KBM-7 (cell line): ENCODE measurements around the gene CNN2.

Source experiments
- DNase-seq: peaks from one replicate; pipeline ENCODE4 v3.0.0-alpha.2; 2015
- in situ Hi-C: fragments of 300-500 bp; cut with MboI; formaldehyde crosslinking; loops from 2 replicates; pipeline ENCODE4 v1.14.3; 2020; ENCODE audit warnings: low sequenced_read_pairs, low pct_unique_long_range_greater_than_20kb, mixed read lengths

The CNN2 gene

GRCh38 chr19:1042689-1043511 lies 16.5 kb downstream of the CNN2 start:
- in situ Hi-C loops: no loop called here
- no peak for DNase-seq

- peak; percentile 75 for DNase-seq
- in situ Hi-C loops: no loop called here
Measured at GRCh38 chr19:1045247-1045603, 18.8 kb downstream of the CNN2 start.

- no peak for DNase-seq
- in situ Hi-C loops: no loop called here
Measured at GRCh38 chr19:1046117-1046626, 19.8 kb downstream of the CNN2 start.

GRCh38 chr19:1046836-1047695 lies 20.7 kb downstream of the CNN2 start:
- DNase-seq: no peak
- in situ Hi-C loops: no loop called here

GRCh38 chr19:1047696-1048147 lies 21.3 kb downstream of the CNN2 start:
- no peak for DNase-seq
- in situ Hi-C loops: no loop called here

GRCh38 chr19:1049106-1049505 lies 22.7 kb downstream of the CNN2 start:
- in situ Hi-C loops: no loop called here
- DNase-seq: no peak

GRCh38 chr19:1049800-1050199 lies 23.4 kb downstream of the CNN2 start:
- DNase-seq: no peak
- in situ Hi-C loops: no loop called here

GRCh38 chr19:1050989-1051788 lies 24.8 kb downstream of the CNN2 start:
- in situ Hi-C loops: no loop called here
- DNase-seq: no peak

DNA sequence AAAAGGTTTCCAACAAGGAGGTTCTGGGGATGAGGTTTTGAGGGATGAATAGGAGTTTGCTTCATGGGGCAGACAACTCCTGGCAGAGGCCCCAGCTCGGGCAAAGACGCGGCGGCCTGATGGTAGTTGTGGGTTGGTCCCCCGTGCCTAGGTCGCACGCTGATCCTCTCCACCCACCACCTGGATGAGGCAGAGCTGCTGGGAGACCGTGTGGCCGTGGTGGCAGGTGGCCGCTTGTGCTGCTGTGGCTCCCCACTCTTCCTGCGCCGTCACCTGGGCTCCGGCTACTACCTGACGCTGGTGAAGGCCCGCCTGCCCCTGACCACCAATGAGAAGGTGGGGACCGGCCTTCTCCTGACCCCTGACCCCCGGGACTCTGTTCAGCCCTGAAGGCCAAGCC lies 25.4 kb downstream of the CNN2 start:
- DNase-seq: no peak
- in situ Hi-C loops: no loop called here

- no peak for DNase-seq
- in situ Hi-C loops: no loop called here
Measured at GRCh38 chr19:1052349-1052975, 26.1 kb downstream of the CNN2 start.

DNA sequence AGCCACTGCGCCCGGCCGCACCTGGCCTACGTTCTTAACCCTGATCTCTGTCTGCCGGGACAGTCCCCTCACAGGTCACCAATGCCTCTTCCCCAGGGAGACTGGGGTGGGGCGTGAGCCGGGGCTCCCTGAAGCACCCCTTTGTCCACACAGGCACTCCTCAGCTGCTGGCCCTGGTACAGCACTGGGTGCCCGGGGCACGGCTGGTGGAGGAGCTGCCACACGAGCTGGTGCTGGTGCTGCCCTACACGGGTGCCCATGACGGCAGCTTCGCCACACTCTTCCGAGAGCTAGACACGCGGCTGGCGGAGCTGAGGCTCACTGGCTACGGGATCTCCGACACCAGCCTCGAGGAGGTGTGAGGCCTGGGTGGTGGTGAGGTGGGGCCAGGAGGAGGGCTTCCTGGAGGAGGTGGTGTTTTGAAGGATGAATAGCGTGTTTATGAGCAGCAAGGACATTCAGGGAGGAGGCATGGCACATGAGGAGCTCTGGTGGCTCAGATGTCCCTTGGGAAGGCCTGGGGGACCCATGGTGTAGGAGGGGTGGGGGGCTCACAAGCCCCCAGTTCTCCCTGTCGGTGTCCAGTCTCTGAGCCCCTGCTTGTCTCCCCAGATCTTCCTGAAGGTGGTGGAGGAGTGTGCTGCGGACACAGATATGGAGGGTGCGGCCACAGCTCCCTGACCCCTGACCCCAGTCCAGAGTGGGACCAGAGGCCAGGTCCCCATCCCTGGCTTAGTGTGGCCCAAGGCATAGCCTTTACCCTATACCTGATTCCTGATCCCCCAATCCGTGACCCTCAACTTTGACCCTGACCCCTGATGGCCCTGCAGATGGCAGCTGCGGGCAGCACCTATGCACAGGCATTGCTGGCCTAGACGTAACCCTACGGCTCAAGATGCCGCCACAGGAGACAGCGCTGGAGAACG lies 27.0 kb downstream of the CNN2 start:
- DNase-seq: no peak
- in situ Hi-C loops: no loop called here

DNA sequence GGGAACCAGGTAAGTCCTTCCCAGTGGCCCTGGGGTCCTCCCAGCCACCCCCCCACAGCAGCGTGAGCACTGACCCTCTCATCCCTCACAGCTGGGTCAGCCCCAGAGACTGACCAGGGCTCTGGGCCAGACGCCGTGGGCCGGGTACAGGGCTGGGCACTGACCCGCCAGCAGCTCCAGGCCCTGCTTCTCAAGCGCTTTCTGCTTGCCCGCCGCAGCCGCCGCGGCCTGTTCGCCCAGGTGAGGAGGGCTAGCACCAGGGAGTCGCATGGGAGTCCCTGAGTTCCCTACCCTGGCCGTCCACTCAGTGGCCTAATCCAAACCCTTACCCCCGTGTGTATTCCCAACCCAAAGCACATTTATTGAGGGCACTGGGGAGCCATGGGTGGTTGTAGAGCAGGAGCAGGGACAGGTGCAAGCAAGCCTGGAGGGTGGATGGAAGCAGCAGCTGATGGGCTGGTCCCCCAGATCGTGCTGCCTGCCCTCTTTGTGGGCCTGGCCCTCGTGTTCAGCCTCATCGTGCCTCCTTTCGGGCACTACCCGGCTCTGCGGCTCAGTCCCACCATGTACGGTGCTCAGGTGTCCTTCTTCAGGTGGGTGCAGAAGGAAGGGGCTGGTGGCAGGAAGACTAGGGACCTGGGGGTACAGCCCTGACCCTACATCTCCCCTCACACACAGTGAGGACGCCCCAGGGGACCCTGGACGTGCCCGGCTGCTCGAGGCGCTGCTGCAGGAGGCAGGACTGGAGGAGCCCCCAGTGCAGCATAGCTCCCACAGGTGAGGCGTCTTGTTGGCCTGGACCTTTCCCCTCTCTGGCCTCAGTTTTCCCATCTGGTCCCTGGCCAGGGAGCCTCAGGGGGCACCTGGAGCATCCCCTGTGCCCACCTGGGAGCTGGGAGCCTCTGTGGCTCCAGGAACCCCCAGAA lies 28.0 kb downstream of the CNN2 start:
- in situ Hi-C loops: no loop called here
- DNase-seq: no peak

DNA sequence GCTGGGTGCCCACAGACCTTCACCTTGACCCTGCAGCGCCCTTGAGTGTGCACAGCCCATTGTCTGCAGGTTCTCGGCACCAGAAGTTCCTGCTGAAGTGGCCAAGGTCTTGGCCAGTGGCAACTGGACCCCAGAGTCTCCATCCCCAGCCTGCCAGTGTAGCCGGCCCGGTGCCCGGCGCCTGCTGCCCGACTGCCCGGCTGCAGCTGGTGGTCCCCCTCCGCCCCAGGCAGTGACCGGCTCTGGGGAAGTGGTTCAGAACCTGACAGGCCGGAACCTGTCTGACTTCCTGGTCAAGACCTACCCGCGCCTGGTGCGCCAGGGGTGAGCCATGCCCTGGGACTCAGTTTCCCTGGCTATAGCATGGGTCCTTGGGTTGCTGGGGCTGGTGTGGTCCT lies 28.6 kb downstream of the CNN2 start:
- no peak for DNase-seq
- in situ Hi-C loops: no loop called here

GRCh38 chr19:1055886-1056620 lies 29.6 kb downstream of the CNN2 start:
- in situ Hi-C loops: no loop called here

DNA sequence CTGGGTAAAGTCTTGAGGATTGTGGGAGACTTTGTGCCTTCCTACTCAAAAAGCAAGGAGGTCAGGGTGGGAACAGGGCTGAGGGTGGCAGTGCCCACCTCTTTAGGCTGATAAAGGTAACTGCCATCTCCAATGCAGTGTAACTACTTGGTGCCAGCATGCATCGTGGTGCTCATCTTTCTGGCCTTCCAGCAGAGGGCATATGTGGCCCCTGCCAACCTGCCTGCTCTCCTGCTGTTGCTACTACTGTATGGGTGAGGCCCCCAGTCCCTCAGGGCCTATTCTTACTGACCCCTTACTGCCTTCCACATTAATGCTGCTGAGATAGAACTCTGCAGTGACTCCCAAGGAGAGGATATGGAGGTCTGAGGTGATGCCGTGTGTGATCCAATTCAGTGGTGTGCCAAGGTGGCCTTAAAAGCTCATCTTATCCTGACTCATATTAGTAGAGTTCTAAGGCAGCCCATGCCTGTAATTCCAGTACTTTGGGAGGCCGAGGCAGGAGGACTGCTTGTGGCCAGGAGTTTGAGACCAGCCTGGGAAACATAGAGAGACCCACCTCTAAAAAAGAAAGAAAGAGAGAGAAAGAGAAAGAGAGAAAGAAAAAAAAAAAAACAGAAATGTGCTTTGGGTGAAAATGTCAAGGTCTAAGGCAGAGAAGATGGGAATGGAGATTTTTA lies 30.9 kb downstream of the CNN2 start:
- in situ Hi-C loops: no loop called here
- no peak for DNase-seq

More at GRCh38 chr19:1055886-1056620, 29.6 kb downstream of the CNN2 start:
- DNase-seq: no peak

DNA sequence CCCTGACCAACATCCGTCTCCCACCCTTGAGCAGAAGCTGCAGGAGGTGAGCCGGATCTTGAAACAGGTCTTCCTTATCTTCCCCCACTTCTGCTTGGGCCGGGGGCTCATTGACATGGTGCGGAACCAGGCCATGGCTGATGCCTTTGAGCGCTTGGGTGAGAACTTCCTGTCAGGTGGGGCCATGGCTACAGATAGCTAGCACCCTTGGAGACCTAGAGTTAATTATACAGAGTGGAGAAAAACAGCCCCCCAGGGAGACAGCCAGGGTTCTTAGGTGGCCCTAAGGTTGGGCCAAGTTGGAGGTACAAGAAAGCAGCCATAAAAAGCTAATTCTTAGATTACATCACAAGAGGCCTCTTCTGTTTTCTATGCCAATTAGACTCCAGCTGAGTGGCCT lies 31.7 kb downstream of the CNN2 start:
- in situ Hi-C loops: no loop called here
- DNase-seq: no peak
